ENCODE data around the gene RRH.

- TF ChIP-seq FOXJ3 (CRISPR knock-in tag; IDR thresholded peaks at IDR 0.05; ENCODE audit: borderline replicate concordance) (no peak), ETV6 (CRISPR knock-in tag; IDR thresholded peaks at IDR 0.05) (no peak), ESRRA (CRISPR knock-in tag; IDR thresholded peaks at IDR 0.05; ENCODE audit: borderline replicate concordance) (no peak), CTCF (IDR thresholded peaks at IDR 0.05) (no peak), HMGA2 (CRISPR knock-in tag; IDR thresholded peaks at IDR 0.05) (no peak), TP53 (CRISPR knock-in tag; IDR thresholded peaks at IDR 0.05) (no peak), JUN (CRISPR knock-in tag; IDR thresholded peaks at IDR 0.05) (no peak), E2F1 (CRISPR knock-in tag; IDR thresholded peaks at IDR 0.05) (no peak), SP1 (CRISPR knock-in tag; conservative IDR thresholded peaks at IDR 0.05) (no peak), MYBL2 (CRISPR knock-in tag; IDR thresholded peaks at IDR 0.05) (no peak)
Observed at GRCh38 chr4:109833756-109834155, 6.0 kb downstream of the RRH start.
